Stimulated activated CD4-positive, alpha-beta T cell treated with anti-CD3 and anti-CD28 coated beads, Interleukin-15, amount 100 ng/mL, for 48 hours (primary cell): ENCODE data around the gene UBE2L5.

Source experiments
- DNase-seq, 2 donors: peaks; one replicate each; pipeline ENCODE4 v3.0.0-alpha.2; 2020; ENCODE audit warnings: low read depth in 2 of 2

The UBE2L5 gene

GRCh38 chr13:30473675-30474074 is 51.4 kb downstream of the UBE2L5 start:
- no peak for DNase-seq

GRCh38 chr13:30477346-30478195 is 55.3 kb downstream of the UBE2L5 start:
- DNase-seq: no peak
